ENCODE data around the gene PSAPL1.

DNA sequence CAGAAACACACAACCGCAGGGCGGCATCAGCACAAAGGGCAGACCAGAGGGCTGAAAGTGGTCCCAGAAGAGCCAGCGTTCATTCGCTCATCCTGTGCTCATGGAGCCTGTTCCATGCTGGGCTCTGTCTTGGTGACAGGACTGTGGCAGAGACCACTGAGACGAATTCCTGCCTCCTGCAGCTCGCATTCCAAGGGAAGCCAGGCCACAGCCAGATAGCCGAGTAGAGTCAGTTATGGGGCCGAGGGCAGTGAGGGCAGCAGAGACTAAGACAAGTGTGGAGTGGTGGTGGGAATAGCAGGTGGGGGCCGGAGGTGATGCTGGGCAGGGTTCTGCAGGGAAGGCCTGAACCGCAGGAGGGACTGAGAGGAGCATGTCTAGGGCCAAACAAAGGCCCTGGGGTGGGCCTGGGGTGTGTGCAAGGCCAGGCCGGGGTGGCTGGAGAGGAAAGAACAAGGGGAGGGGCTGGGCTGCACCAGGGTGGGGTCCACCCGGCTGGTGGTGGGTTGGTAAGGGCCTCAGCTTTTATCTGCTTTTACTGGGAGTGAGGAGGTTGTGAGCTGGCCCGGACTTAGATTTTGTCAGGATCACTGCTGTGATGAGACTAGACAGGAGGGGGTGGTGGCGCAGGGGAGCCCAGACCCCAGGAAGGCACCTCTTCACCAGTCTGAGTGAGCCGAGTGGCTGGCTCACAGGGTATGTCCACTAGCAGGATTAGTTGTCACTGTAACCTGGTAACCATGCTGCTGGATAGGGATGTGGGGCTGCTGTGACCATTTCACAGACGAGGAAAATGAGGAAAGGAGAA lies 6.3 kb downstream of the PSAPL1 start:
- TF ChIP-seq, protein P1, sequence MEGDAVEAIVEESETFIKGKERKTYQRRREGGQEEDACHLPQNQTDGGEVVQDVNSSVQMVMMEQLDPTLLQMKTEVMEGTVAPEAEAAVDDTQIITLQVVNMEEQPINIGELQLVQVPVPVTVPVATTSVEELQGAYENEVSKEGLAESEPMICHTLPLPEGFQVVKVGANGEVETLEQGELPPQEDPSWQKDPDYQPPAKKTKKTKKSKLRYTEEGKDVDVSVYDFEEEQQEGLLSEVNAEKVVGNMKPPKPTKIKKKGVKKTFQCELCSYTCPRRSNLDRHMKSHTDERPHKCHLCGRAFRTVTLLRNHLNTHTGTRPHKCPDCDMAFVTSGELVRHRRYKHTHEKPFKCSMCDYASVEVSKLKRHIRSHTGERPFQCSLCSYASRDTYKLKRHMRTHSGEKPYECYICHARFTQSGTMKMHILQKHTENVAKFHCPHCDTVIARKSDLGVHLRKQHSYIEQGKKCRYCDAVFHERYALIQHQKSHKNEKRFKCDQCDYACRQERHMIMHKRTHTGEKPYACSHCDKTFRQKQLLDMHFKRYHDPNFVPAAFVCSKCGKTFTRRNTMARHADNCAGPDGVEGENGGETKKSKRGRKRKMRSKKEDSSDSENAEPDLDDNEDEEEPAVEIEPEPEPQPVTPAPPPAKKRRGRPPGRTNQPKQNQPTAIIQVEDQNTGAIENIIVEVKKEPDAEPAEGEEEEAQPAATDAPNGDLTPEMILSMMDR (IDR thresholded peaks at IDR 0.05): no peak
- no peak for TF ChIP-seq POLR2A (IDR thresholded peaks at IDR 0.05)
